Fibroblast of skin of back (primary cell): ENCODE results near the gene ATXN7.

Source experiments
- DNase-seq: peaks from one replicate; pipeline ENCODE4 v3.0.0-alpha.2; 2013

The ATXN7 gene

GRCh38 chr3:63908776-63909175, 45.1 kb downstream of the ATXN7 start:
- no peak for DNase-seq

- DNase-seq = no peak
These were observed 45.8 kb downstream of the ATXN7 start for GRCh38 chr3:63909431-63909830.

- no peak for DNase-seq
These were observed 46.3 kb downstream of the ATXN7 start for GRCh38 chr3:63910001-63910400.

GRCh38 chr3:63910891-63911290, 47.2 kb downstream of the ATXN7 start:
- DNase-seq = no peak

GRCh38 chr3:63911509-63911872, 47.8 kb downstream of the ATXN7 start:
- no peak for DNase-seq

GRCh38 chr3:63911873-63912767, 48.5 kb downstream of the ATXN7 start, which contains the start of gene SCAANT1:
Gene SCAANT1 (minus strand): TSS chr3:63912383.
- peak; percentile 91 for DNase-seq

GRCh38 chr3:63912768-63913588, 49.3 kb downstream of the ATXN7 start:
- DNase-seq = peak; percentile 37

- DNase-seq = no peak
These were observed 50.6 kb downstream of the ATXN7 start for GRCh38 chr3:63914312-63914711.

- peak; percentile 43 for DNase-seq
These were observed 54.7 kb downstream of the ATXN7 start for GRCh38 chr3:63918321-63918720.

- DNase-seq = no peak
These were observed 56.3 kb downstream of the ATXN7 start for GRCh38 chr3:63920001-63920400.

- no peak for DNase-seq
These were observed 58.2 kb downstream of the ATXN7 start for GRCh38 chr3:63921741-63922482.

- DNase-seq = no peak
These were observed 59.0 kb downstream of the ATXN7 start for GRCh38 chr3:63922491-63923199.

- DNase-seq = no peak
These were observed 62.6 kb downstream of the ATXN7 start for GRCh38 chr3:63926309-63926708.

- no peak for DNase-seq
These were observed 64.0 kb downstream of the ATXN7 start for GRCh38 chr3:63927422-63928280.

- DNase-seq = no peak
These were observed 67.6 kb downstream of the ATXN7 start for GRCh38 chr3:63931290-63931689.

GRCh38 chr3:63932509-63933212, 69.0 kb downstream of the ATXN7 start:
- no peak for DNase-seq

- no peak for DNase-seq
These were observed 69.8 kb downstream of the ATXN7 start for GRCh38 chr3:63933459-63933858.

GRCh38 chr3:63934041-63934866, 70.6 kb downstream of the ATXN7 start:
- no peak for DNase-seq

- no peak for DNase-seq
These were observed 73.3 kb downstream of the ATXN7 start for GRCh38 chr3:63936925-63937324.
